HepG2 (cell line): ENCODE results near the gene DNAH9. TPM values are rescaled to one million over a fixed set of nuclear protein-coding genes. Genes with fewer than 3 reads are reported as not detected.

ENCODE experiments used
- AGO1 ChIP-seq: fragments of 200-400 bp; formaldehyde crosslinking; IDR thresholded peaks from 2 replicates; pipeline ENCODE4 v1.6.1; 2017; ENCODE audit warnings: mild to moderate bottlenecking, low read depth, low read length, moderate library complexity; ENCODE audit not compliant: poor library complexity, severe bottlenecking
- EHMT2 ChIP-seq: fragments of 200-600 bp; sonication (generic); IDR thresholded peaks from 2 replicates; pipeline ENCODE4 v1.7.0; 2017; ENCODE audit warnings: antibody characterized with exemption, low read depth, low read length, borderline replicate concordance
- ETV5 ChIP-seq: IDR thresholded peaks from 2 replicates; pipeline ENCODE4 v1.6.1; 2018; ENCODE audit warnings: missing biosample characterization, missing genetic modification reagents, inconsistent platforms, borderline replicate concordance
- FIP1L1 ChIP-seq: fragments of 200-400 bp; formaldehyde crosslinking; IDR thresholded peaks from 2 replicates; pipeline ENCODE4 v1.6.1; 2018; ENCODE audit warnings: low read depth, mild to moderate bottlenecking, low read length, moderate library complexity, borderline replicate concordance; ENCODE audit not compliant: insufficient read depth
- GABPA ChIP-seq, 2 experiments: IDR thresholded peaks; 2 replicates each; pipeline ENCODE4 v1.6.1; 2011 to 2016; ENCODE audit warnings: low read depth in 2 of 2, low read length in 1 of 2, missing biosample characterization in 1 of 2, missing genetic modification characterization in 1 of 2
- HES4 ChIP-seq: sonication (generic); formaldehyde crosslinking; IDR thresholded peaks from 2 replicates; pipeline ENCODE4 v1.9.0; 2021; ENCODE audit warnings: mild to moderate bottlenecking, missing genetic modification reagents, borderline replicate concordance
- IKZF1 ChIP-seq: fragments of 450-650 bp; IDR thresholded peaks from 2 replicates; pipeline ENCODE4 v1.7.1; 2016
- IKZF4 ChIP-seq: sonication (generic); formaldehyde crosslinking; IDR thresholded peaks from 2 replicates; pipeline ENCODE4 v1.5.1; 2020; ENCODE audit warnings: borderline replicate concordance, mild to moderate bottlenecking, low read depth, missing genetic modification reagents; ENCODE audit errors: not compliant biosample characterization
- KMT2B ChIP-seq: IDR thresholded peaks from 2 replicates; pipeline ENCODE4 v1.6.1; 2016; ENCODE audit warnings: missing genetic modification reagents, missing compliant biosample characterization
- MTF2 ChIP-seq: sonication (generic); formaldehyde crosslinking; IDR thresholded peaks from 2 replicates; pipeline ENCODE4 v1.5.0; 2020; ENCODE audit warnings: missing genetic modification reagents, borderline replicate concordance
- NBN ChIP-seq: fragments of 450-650 bp; conservative IDR thresholded peaks from 2 replicates; pipeline ENCODE4 v1.6.1; 2017
- NR2F1 ChIP-seq, 2 experiments: fragments of 450-650 bp in 1 of 2; formaldehyde crosslinking in 1 of 2; IDR thresholded peaks; 2 replicates each; pipeline versions ENCODE4 v1.5.0 to v1.6.1; 2016 to 2020; ENCODE audit warnings: mild to moderate bottlenecking in 1 of 2, missing compliant biosample characterization in 1 of 2, missing genetic modification reagents in 1 of 2, moderate library complexity in 1 of 2
- PLRG1 ChIP-seq: fragments of 450-650 bp; conservative IDR thresholded peaks from 2 replicates; pipeline ENCODE4 v1.6.1; 2016
- RAD51 ChIP-seq: fragments of 450-650 bp; IDR thresholded peaks from 2 replicates; pipeline ENCODE4 v1.6.1; 2016; ENCODE audit warnings: borderline replicate concordance
- RBAK ChIP-seq: sonication (generic); formaldehyde crosslinking; IDR thresholded peaks from 2 replicates; pipeline ENCODE4 v1.5.1; 2020; ENCODE audit warnings: mild to moderate bottlenecking, missing genetic modification reagents
- RFX1 ChIP-seq: fragments of 450-650 bp; IDR thresholded peaks from 2 replicates; pipeline ENCODE4 v1.6.1; 2017
- SALL2 ChIP-seq: sonication (generic); formaldehyde crosslinking; IDR thresholded peaks from 2 replicates; pipeline ENCODE4 v1.8.1; 2023; ENCODE audit warnings: mild to moderate bottlenecking, missing genetic modification reagents, inconsistent platforms
- SUZ12 ChIP-seq: fragments of 150-350 bp; IDR thresholded peaks from 2 replicates; pipeline ENCODE4 v1.6.1; 2014; ENCODE audit warnings: low read depth, low read length
- TARDBP ChIP-seq: sonication (generic); formaldehyde crosslinking; IDR thresholded peaks from 2 replicates; pipeline ENCODE4 v1.8.0; 2022; ENCODE audit warnings: mild to moderate bottlenecking, missing genetic modification reagents
- TCF7 ChIP-seq: sonication (generic); IDR thresholded peaks from 2 replicates; pipeline ENCODE4 v1.6.1; 2016; ENCODE audit warnings: antibody characterized with exemption, low read depth
- THAP11 ChIP-seq: IDR thresholded peaks from 2 replicates; pipeline ENCODE4 v1.6.1; 2016; ENCODE audit warnings: missing biosample characterization, missing genetic modification reagents
- XBP1 ChIP-seq: sonication (generic); formaldehyde crosslinking; IDR thresholded peaks from 2 replicates; pipeline ENCODE4 v1.5.0; 2020; ENCODE audit warnings: missing genetic modification reagents
- ZFP41 ChIP-seq: sonication (generic); formaldehyde crosslinking; IDR thresholded peaks from 2 replicates; pipeline ENCODE4 v1.4.0; 2020; ENCODE audit warnings: mild to moderate bottlenecking, missing genetic modification reagents, borderline replicate concordance
- ZNF335 ChIP-seq: sonication (generic); formaldehyde crosslinking; IDR thresholded peaks from 2 replicates; pipeline ENCODE4 v1.4.0; 2020; ENCODE audit warnings: missing genetic modification reagents
- ZNF883 ChIP-seq: sonication (generic); formaldehyde crosslinking; IDR thresholded peaks from 2 replicates; pipeline ENCODE4 v1.5.1; 2020; ENCODE audit warnings: mild to moderate bottlenecking, missing genetic modification reagents; ENCODE audit errors: not compliant biosample characterization
- polyA plus RNA-seq, 8 experiments: library from polyadenylated mRNA; depleted of rRNA in 3 of 8; stranded (reverse) in 7 of 8; unstranded in 1 of 8; fragments of >200 nt; fragmentation: Illumina TruSeq in 4 of 8; extraction: Trizol in 4 of 8; gene quantifications; 2 replicates each; pipeline versions ENCODE4 v1.2.1 to v1.2.3, GENCODE V29; 2011 to 2016; ENCODE audit warnings: low read depth in 4 of 8, missing spikeins in 1 of 8, mixed read lengths in 1 of 8; ENCODE audit not compliant: insufficient read depth in 1 of 8
- total RNA-seq, 5 experiments: library from RNA; depleted of rRNA; stranded (reverse); fragments of >200 nt; fragmentation: Illumina TruSeq; extraction: Trizol; gene quantifications; 2 replicates each; pipeline ENCODE4 v1.2.3, GENCODE V29; 2016; ENCODE audit warnings: low read depth in 1 of 5
- TF ChIP-seq, protein P1 (sequence below): sonication (generic); formaldehyde crosslinking; IDR thresholded peaks from 2 replicates; pipeline ENCODE4 v1.8.0; 2022; ENCODE audit warnings: mild to moderate bottlenecking, missing genetic modification reagents; ENCODE audit not compliant: insufficient replicate concordance
- TF ChIP-seq, protein P2 (sequence below): sonication (generic); formaldehyde crosslinking; IDR thresholded peaks from 2 replicates; pipeline ENCODE4 v1.8.1; 2023; ENCODE audit warnings: missing genetic modification reagents, inconsistent platforms, borderline replicate concordance

The DNAH9 gene
- total and polyA plus RNA-seq, 2 of the 13 experiments (the other 11 are each of a cell fraction or from before 2014, with no cell fraction given): not detected

DNA sequence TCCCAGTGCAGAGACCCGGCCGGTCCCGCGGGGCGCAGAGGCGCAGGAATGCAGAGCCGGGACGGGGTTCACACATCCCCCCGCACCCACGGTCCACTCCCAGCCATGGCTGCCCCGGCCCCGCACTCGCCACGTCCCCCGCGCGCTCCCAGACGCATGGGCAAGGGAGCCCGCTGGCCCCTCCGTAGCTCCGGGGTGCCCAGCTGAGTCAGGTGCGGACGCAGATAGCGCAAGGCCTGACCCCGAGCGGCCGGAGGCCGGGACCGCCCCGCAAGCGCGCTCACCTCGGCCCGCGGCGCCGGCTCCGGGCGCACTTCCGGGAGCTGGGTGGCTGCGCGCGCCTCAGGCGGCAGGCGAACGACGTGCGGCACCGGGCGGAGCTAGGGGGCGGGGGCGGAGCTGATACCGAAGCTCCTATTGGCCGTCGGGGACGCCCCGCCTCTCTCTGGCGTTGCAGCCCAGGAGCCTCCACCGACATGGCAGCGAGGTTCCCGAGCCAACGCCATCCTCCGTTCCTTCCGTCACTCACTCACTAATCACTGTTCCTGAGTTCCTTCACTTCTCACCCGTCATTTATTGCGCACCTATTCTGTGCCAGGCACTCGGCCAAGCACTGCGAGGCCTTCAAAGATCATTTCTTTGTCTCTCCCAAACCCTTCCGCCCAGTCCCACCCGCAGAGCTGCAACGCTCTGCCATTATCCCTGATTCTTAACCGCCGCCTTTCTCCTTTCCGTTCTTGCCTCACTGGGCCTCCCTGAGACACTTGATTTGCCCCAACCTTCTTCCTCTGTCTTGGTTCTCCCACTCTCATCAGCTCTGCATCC is 399.1 kb downstream of the DNAH9 start, which contains the start of gene ZNF18 (continued):
- 0 out of 2 replicates have a peak, but pooled peaks have one; percentile 41 for TF ChIP-seq EHMT2
- no peak for TF ChIP-seq SUZ12
- TF ChIP-seq THAP11 (CRISPR knock-in tag): peak; percentile 83
- TF ChIP-seq PLRG1: no peak
- peak; percentile 12 for TF ChIP-seq IKZF4 (CRISPR knock-in tag)
- TF ChIP-seq, protein P1, sequence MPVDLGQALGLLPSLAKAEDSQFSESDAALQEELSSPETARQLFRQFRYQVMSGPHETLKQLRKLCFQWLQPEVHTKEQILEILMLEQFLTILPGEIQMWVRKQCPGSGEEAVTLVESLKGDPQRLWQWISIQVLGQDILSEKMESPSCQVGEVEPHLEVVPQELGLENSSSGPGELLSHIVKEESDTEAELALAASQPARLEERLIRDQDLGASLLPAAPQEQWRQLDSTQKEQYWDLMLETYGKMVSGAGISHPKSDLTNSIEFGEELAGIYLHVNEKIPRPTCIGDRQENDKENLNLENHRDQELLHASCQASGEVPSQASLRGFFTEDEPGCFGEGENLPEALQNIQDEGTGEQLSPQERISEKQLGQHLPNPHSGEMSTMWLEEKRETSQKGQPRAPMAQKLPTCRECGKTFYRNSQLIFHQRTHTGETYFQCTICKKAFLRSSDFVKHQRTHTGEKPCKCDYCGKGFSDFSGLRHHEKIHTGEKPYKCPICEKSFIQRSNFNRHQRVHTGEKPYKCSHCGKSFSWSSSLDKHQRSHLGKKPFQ (CRISPR knock-in tag): peak; percentile 41
- TF ChIP-seq XBP1 (CRISPR knock-in tag): no peak
- peak; percentile 56 for TF ChIP-seq GABPA (IDR thresholded peaks at IDR 0.05; ENCODE audit: low read depth, low read length)
- no peak for TF ChIP-seq GABPA (CRISPR knock-in tag; IDR thresholded peaks at IDR 0.05; ENCODE audit: low read depth)
- peak; percentile 97 for TF ChIP-seq SALL2 (CRISPR knock-in tag)
- TF ChIP-seq RBAK (CRISPR knock-in tag): no peak
- TF ChIP-seq RFX1: no peak
- no peak for TF ChIP-seq IKZF1
- no peak for TF ChIP-seq TCF7
- TF ChIP-seq HES4: no peak; the same call in 1 of the 2 replicates
- TF ChIP-seq FIP1L1: no peak
- TF ChIP-seq ZNF883 (CRISPR knock-in tag): peak; percentile 39
- no peak for TF ChIP-seq ZNF335 (CRISPR knock-in tag)
- TF ChIP-seq TARDBP (CRISPR knock-in tag): 0 out of 2 replicates have a peak, but pooled peaks have one; percentile 72
- no peak for TF ChIP-seq NBN
- TF ChIP-seq AGO1: peak; percentile 90
- peak; percentile 52 for TF ChIP-seq ETV5 (CRISPR knock-in tag)
- TF ChIP-seq, protein P2, sequence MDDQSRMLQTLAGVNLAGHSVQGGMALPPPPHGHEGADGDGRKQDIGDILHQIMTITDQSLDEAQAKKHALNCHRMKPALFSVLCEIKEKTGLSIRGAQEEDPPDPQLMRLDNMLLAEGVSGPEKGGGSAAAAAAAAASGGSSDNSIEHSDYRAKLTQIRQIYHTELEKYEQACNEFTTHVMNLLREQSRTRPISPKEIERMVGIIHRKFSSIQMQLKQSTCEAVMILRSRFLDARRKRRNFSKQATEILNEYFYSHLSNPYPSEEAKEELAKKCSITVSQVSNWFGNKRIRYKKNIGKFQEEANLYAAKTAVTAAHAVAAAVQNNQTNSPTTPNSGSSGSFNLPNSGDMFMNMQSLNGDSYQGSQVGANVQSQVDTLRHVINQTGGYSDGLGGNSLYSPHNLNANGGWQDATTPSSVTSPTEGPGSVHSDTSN (CRISPR knock-in tag): no peak
- no peak for TF ChIP-seq ZFP41
- TF ChIP-seq NR2F1 (CRISPR knock-in tag; IDR thresholded peaks at IDR 0.05): no peak
- TF ChIP-seq KMT2B: 0 out of 2 replicates have a peak, but pooled peaks have one; percentile 57
- TF ChIP-seq RAD51: no peak
- no peak for TF ChIP-seq MTF2 (CRISPR knock-in tag)
